Psoas muscle (tissue), 8 donors: ENCODE measurements around the gene SERPINA4. TPM values are rescaled to one million over a fixed set of nuclear protein-coding genes. Genes with fewer than 3 reads are reported as not detected.

Source experiments
- ATAC-seq, 4 donors: fragments of 200-7000 bp; cut with Tn5 transposase; one replicate each; pipeline ENCODE4 v1.9.1; 2020; ENCODE audit warnings: moderate library complexity in 3 of 4, mild to moderate bottlenecking in 2 of 4
- DNase-seq, 2 donors: peaks; one replicate each; pipeline ENCODE4 v3.0.0-alpha.2; 2020
- H3K27ac ChIP-seq: fragments of 200-600 bp; one replicate; pipeline ENCODE4 v1.8.0; 2022
- H3K27me3 ChIP-seq, 3 donors: fragments of 200-600 bp in 1 of 3; one replicate each; pipeline versions ENCODE4 v1.6.1 to v1.8.0; 2013 to 2022; ENCODE audit warnings: low read length in 2 of 3, mild to moderate bottlenecking in 2 of 3, moderate library complexity in 1 of 3; ENCODE audit not compliant: insufficient read depth in 3 of 3
- H3K36me3 ChIP-seq, 2 donors: fragments of 200-600 bp in 1 of 2; one replicate each; pipeline versions ENCODE4 v1.6.1 to v1.8.0; 2013 to 2022; ENCODE audit warnings: low read depth in 1 of 2, mild to moderate bottlenecking in 1 of 2, moderate library complexity in 1 of 2; ENCODE audit not compliant: insufficient read depth in 1 of 2
- H3K4me1 ChIP-seq: fragments of 200-600 bp; one replicate; pipeline ENCODE4 v1.8.0; 2022
- H3K4me3 ChIP-seq: fragments of 200-600 bp; one replicate; pipeline ENCODE4 v1.8.0; 2022; ENCODE audit warnings: mild to moderate bottlenecking
- H3K9me3 ChIP-seq: fragments of 200-600 bp; one replicate; pipeline ENCODE4 v1.8.0; 2022
- WGBS, 3 donors: extraction: QIAGEN DNeasy Blood & Tissue Kit; methylation state at CpG; one replicate each; pipeline versions ENCODE4 v1.1.6 to v1.1.7; 2013; 5-methylcytosine and 5-hydroxymethylcytosine counted together
- intact Hi-C, 2 donors: fragments of 100-400 bp; cut with DNase I; formaldehyde crosslinking; loops; one replicate each; pipeline versions ENCODE4 v1.11.0 to v1.14.2; 2022
- polyA plus RNA-seq, 3 donors: library from polyadenylated mRNA; stranded (reverse); fragments of 200-250 nt; gene quantifications; one replicate each; pipeline ENCODE4 v1.2.3, GENCODE V29; 2013
- total RNA-seq, 4 donors: library from RNA; stranded (reverse); fragmentation: NEBNext Ultra II Directional in 2 of 4; extraction: Animal tissue kit (Norgen Biotek cat#: 25700) in 2 of 4; gene quantifications; one replicate each; pipeline versions ENCODE4 v1.2.1 to v1.2.4, GENCODE V29; 2021 to 2023
- TF ChIP-seq, protein P1 (sequence below): fragments of 200-600 bp; IDR thresholded peaks from one replicate; pipeline ENCODE4 v1.8.0; 2022; ENCODE audit warnings: antibody characterized with exemption
- donor health status: healthy with polysubstance abuse.
- donor health status: DM: no; HTN: no; CAD: no; lungs with moderate emphysema.
- donor health status: Bipolar disorder and iron deficiency.
- donor health status: healthy.
- donor health status: DM: yes; HTN: yes; CAD: no.
- donor health status: DM: no; HTN: no; CAD: no.
- donor health status: DM: no; HTN: no; CAD: no.
- donor health status: DM: yes; HTN: yes; CAD: no.

The SERPINA4 gene
- total and polyA plus RNA-seq, 7 donors = not detected

DNA sequence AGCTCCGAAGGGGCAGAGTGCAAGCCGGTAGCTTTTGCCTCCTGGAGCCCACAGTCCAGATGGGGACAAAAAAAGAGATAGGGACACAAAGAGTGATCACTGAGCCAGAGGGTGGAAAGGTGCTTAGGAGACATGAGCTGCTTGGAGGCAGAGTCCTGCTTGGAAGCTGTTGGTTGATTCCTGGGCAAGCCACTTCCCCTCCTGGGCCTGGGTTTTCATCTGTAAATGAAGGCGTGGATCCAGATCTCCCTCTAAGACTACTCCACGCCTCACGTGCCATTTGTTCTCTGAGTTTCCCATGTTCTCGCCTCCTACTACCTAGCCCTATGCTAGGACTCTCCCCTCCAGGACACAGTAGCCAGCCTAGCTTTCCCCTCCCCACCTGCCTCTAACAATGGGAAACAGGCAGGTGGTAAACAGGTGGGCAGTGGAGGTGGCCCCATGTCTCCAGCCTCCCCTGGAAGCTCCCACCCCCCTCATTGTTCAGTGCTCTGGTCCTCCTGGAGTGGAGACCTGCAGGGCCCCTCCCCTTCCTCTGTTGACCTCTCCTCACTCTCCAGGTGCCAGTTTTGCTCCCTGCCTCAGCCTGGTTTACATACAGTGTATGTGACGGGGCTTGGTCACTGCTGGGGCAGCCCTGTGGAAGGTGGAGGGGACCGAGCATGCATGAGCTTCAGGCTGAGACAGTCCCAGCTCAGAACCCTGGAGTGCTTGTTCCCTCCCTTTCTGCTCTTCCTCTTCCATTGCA, 54.8 kb downstream of the SERPINA4 start:
- WGBS, 3 donors = 86 to 92% (median 87%) methylated on average over 8 of the region's 8 CpGs
- Histone ChIP-seq H3K27ac (no peak overlapping the region), H3K36me3 (no peaks in the 10 kb centered on the region), H3K4me1 (no peaks in the 10 kb centered on the region), H3K4me3 (no peak overlapping the region), H3K9me3 (peaks cover 13% of the 10 kb centered on the region), H3K27me3 (peaks cover 0 to 2% (median 0%) of the 10 kb centered on the region in 3 donors)
- no peak for ATAC-seq
- TF ChIP-seq, protein P1, sequence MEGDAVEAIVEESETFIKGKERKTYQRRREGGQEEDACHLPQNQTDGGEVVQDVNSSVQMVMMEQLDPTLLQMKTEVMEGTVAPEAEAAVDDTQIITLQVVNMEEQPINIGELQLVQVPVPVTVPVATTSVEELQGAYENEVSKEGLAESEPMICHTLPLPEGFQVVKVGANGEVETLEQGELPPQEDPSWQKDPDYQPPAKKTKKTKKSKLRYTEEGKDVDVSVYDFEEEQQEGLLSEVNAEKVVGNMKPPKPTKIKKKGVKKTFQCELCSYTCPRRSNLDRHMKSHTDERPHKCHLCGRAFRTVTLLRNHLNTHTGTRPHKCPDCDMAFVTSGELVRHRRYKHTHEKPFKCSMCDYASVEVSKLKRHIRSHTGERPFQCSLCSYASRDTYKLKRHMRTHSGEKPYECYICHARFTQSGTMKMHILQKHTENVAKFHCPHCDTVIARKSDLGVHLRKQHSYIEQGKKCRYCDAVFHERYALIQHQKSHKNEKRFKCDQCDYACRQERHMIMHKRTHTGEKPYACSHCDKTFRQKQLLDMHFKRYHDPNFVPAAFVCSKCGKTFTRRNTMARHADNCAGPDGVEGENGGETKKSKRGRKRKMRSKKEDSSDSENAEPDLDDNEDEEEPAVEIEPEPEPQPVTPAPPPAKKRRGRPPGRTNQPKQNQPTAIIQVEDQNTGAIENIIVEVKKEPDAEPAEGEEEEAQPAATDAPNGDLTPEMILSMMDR = no peak
- intact Hi-C loops = no loop called here
- DNase-seq = no peak

DNA sequence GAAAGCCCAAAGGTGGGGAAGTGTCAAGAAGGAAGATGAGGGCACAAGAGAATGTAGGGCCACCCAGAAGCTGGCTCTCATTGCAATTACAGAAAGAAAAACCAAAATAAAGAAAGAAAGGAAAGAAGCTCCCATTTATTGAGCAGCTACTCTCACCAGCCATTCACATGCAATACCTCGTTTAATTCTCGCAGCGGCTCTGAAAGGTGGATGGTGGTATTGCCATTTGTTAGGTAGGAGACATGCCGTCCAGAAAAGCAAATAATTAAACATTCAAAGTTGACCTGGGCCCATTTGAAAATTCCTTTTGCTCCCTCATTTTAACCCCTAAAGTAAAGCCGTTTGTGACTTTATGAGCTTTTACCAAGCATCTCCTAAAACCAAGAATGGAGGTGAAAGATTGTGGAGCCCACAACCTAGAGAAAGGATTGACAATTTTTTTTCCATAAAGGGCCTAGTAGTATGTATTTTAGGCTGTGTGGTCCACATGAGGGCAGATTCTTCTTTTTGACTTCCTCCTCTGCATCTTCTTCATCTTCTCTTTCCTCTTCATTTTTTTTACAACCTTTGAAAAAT, 56.2 kb downstream of the SERPINA4 start:
- no peaks in the 10 kb centered on the region for H3K36me3 ChIP-seq
- TF ChIP-seq, protein P1 = no peak
- no peak for ATAC-seq
- peaks cover 13% of the 10 kb centered on the region for H3K9me3 ChIP-seq
- DNase-seq = no peak
- intact Hi-C loops = no loop called here
- no peak overlapping the region for H3K27ac ChIP-seq
- no peak overlapping the region for H3K4me3 ChIP-seq
- 86 to 91% (median 91%) methylated on average over 5 of the region's 5 CpGs for WGBS, 3 donors
- H3K27me3 ChIP-seq = peaks cover 0 to 2% (median 0%) of the 10 kb centered on the region in 3 donors
- H3K4me1 ChIP-seq = no peaks in the 10 kb centered on the region

DNA sequence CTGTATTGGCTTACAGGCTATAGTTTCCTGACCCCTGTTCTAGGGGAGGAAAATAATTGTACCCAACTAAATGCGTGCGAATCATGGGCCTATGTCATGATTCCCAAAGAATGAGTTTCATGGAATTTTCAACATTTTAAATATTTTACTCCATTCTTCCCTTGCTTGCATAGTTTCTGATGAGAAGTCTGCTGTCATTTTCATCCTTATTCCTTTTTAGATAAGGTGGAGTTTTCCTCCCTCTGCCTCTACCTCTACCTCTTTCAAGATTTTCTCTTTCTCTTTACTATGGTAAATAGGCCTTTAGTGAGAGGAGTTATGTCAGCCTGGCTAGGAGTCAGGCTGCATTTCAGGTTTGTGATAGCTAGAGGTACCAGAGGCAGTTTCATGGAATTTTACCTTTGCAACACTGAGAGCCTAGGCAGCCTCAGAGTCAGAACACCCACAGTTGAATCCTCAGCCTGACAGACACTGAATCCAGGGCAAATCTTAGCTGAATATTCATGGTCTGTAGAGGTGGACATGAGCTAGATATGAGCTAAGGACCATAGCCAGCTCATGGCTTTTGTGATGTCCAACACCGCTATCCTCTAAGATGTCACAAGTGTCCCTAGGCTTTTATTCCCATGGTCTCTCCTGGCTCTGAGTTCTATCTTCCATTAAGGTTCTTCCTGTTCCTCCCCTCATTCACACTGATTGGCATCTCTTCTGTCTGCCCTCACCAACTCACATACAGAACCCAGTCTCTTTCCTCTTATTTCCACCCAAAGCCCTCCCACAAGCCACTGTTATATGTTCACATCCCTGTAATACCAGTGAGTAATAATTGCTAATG, 57.0 kb downstream of the SERPINA4 start:
- WGBS, 3 donors = 85 to 98% (median 96%) methylated on average over 3 of the region's 3 CpGs
- intact Hi-C loops = no loop called here
- TF ChIP-seq, protein P1 = no peak

DNA sequence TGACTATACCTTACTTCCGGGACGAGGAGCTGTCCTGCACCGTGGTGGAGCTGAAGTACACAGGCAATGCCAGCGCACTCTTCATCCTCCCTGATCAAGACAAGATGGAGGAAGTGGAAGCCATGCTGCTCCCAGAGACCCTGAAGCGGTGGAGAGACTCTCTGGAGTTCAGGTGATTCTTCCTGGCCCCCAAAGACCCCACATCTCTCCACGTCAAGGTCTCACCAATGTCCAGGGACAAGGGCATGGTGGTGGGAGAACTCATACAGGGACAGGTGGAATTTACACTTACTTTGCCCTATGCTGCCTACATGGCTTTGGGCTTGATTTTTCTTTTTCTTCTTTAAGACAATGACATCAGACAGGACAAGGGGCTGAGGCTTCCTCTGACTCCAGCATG, 58.1 kb downstream of the SERPINA4 start:
- DNase-seq (no peak), ATAC-seq (no peak)
- Histone ChIP-seq H3K27ac (no peak overlapping the region), H3K9me3 (peaks cover 13% of the 10 kb centered on the region), H3K27me3 (peaks cover 0 to 4% (median 2%) of the 10 kb centered on the region in 3 donors), H3K4me3 (no peak overlapping the region), H3K4me1 (no peaks in the 10 kb centered on the region), H3K36me3 (no peaks in the 10 kb centered on the region)
- TF ChIP-seq, protein P1 = no peak
- 81 to 87% (median 84%) methylated on average over 6 of the region's 6 CpGs for WGBS, 3 donors
- intact Hi-C loops = no loop called here

More for the DNA sequence above, 57.0 kb downstream of the SERPINA4 start:
- Histone ChIP-seq H3K4me1 (no peaks in the 10 kb centered on the region), H3K9me3 (peaks cover 13% of the 10 kb centered on the region), H3K27ac (no peak overlapping the region), H3K36me3 (no peaks in the 10 kb centered on the region), H3K27me3 (peaks cover 0 to 2% (median 0%) of the 10 kb centered on the region in 3 donors), H3K4me3 (no peak overlapping the region)
- ATAC-seq = no peak
- DNase-seq = no peak

Other genes with a start within 250 kb of the SERPINA4 start
- not detected for gene SERPINA6, start 238.1 kb upstream of the SERPINA4 start, total RNA-seq
- not detected for gene SERPINA6, start 238.1 kb upstream of the SERPINA4 start, polyA plus RNA-seq
- not detected for gene SERPINA2, start 194.7 kb upstream of the SERPINA4 start, total RNA-seq
- gene SERPINA2, start 194.7 kb upstream of the SERPINA4 start, polyA plus RNA-seq = not detected
- 1 to 10 TPM; 2.6 to 5.5 (median 4.7) TPM for gene SERPINA1, start 172.8 kb upstream of the SERPINA4 start, total RNA-seq
- gene SERPINA1, start 172.8 kb upstream of the SERPINA4 start, polyA plus RNA-seq = 1 to 10 TPM in 2 of 3 donors, under 1 TPM in 1; 0.78 to 3.0 (median 2.8) TPM
- not detected for gene SERPINA11, start 108.6 kb upstream of the SERPINA4 start, total RNA-seq
- gene SERPINA11, start 108.6 kb upstream of the SERPINA4 start, polyA plus RNA-seq = not detected
- gene SERPINA9, start 85.2 kb upstream of the SERPINA4 start, total RNA-seq = not detected
- gene SERPINA9, start 85.2 kb upstream of the SERPINA4 start, polyA plus RNA-seq = not detected
- not detected for gene SERPINA12, start 52.0 kb upstream of the SERPINA4 start, total RNA-seq
- gene SERPINA12, start 52.0 kb upstream of the SERPINA4 start, polyA plus RNA-seq = not detected
- 10 to 100 TPM in 3 of 4 donors, 1 to 10 TPM in 1; 7.2 to 59.7 (median 24.9) TPM for gene SERPINA5, start 20.0 kb downstream of the SERPINA4 start, total RNA-seq
- gene SERPINA5, start 20.0 kb downstream of the SERPINA4 start, polyA plus RNA-seq = 100 to 1,000 TPM in 1 of 3 donors, 1 to 10 TPM in 2; 2.6 to 107 (median 4.2) TPM
- 1,000 to 10,000 TPM in 1 of 4 donors, 100 to 1,000 TPM in 1, 10 to 100 TPM in 1, 1 to 10 TPM in 1; 5.5 to 1,141 (median 125) TPM for gene SERPINA3, start 50.9 kb downstream of the SERPINA4 start, total RNA-seq
- gene SERPINA3, start 50.9 kb downstream of the SERPINA4 start, polyA plus RNA-seq = 100 to 1,000 TPM in 2 of 3 donors, 10 to 100 TPM in 1; 45.7 to 360 (median 186) TPM
- gene GSC, start 208.7 kb downstream of the SERPINA4 start, total RNA-seq = under 1 TPM; 0.36 to 0.94 (median 0.62) TPM
- under 1 TPM; 0.34 to 0.51 (median 0.40) TPM for gene GSC, start 208.7 kb downstream of the SERPINA4 start, polyA plus RNA-seq